Osteocyte (in vitro differentiated cells): ENCODE measurements around the gene ARID3A. TPM values are rescaled to one million over a fixed set of nuclear protein-coding genes. Genes with fewer than 3 reads are reported as not detected.

ENCODE experiments used
- DNase-seq: peaks from one replicate; pipeline ENCODE4 v3.0.0; 2021; ENCODE audit warnings: mixed read lengths; ENCODE audit not compliant: unreplicated experiment; ENCODE audit errors: extremely low spot score
- H3K27ac Mint-ChIP-seq: one replicate; pipeline ENCODE4 v1.8.0; 2021; ENCODE audit warnings: mild to moderate bottlenecking, mixed read lengths; ENCODE audit not compliant: unreplicated experiment
- H3K27me3 Mint-ChIP-seq: one replicate; pipeline ENCODE4 v1.8.0; 2021; ENCODE audit warnings: mixed read lengths; ENCODE audit not compliant: unreplicated experiment
- H3K36me3 Mint-ChIP-seq: one replicate; pipeline ENCODE4 v1.8.0; 2021; ENCODE audit warnings: mixed read lengths; ENCODE audit not compliant: unreplicated experiment
- H3K4me1 Mint-ChIP-seq: one replicate; pipeline ENCODE4 v1.8.0; 2021; ENCODE audit warnings: mixed read lengths; ENCODE audit not compliant: unreplicated experiment
- H3K4me3 Mint-ChIP-seq: one replicate; pipeline ENCODE4 v1.8.0; 2021; ENCODE audit warnings: mild to moderate bottlenecking, moderate library complexity, mixed read lengths; ENCODE audit not compliant: unreplicated experiment
- H3K9me3 Mint-ChIP-seq: one replicate; pipeline ENCODE4 v1.8.0; 2021; ENCODE audit warnings: mixed read lengths; ENCODE audit not compliant: unreplicated experiment
- CTCF ChIP-seq: fragments of 200-600 bp; sonication (generic); IDR thresholded peaks from 2 replicates; pipeline ENCODE4 v1.5.0; 2021; ENCODE audit warnings: antibody characterized with exemption, mild to moderate bottlenecking, moderate library complexity
- total RNA-seq: library from RNA; stranded (reverse); gene quantifications from 2 replicates; pipeline ENCODE4 v1.2.1, GENCODE V29; 2021

The ARID3A gene
- total RNA-seq, 1 donor from 2014 or later = 16.8 TPM

GRCh38 chr19:990746-991145, 64.9 kb downstream of the ARID3A start:
- Mint-ChIP-seq H3K27me3 (no peaks in the 10 kb centered on the region), H3K9me3 (no peaks in the 10 kb centered on the region), H3K4me3 (no peak overlapping the region), H3K4me1 (peaks cover 4% of the 10 kb centered on the region), H3K36me3 (peaks cover 18% of the 10 kb centered on the region), H3K27ac (no peak overlapping the region)
- TF ChIP-seq CTCF = no peak
- no peak for DNase-seq

GRCh38 chr19:991174-991931, 65.5 kb downstream of the ARID3A start:
- H3K4me3 Mint-ChIP-seq = no peak overlapping the region
- no peak for TF ChIP-seq CTCF
- no peak for DNase-seq
- H3K36me3 Mint-ChIP-seq = peaks cover 15% of the 10 kb centered on the region
- no peaks in the 10 kb centered on the region for H3K9me3 Mint-ChIP-seq
- peaks cover under 1% of the 10 kb centered on the region for H3K27me3 Mint-ChIP-seq
- no peak overlapping the region for H3K27ac Mint-ChIP-seq
- peaks cover 4% of the 10 kb centered on the region for H3K4me1 Mint-ChIP-seq

- Mint-ChIP-seq H3K27me3 (peaks cover 5% of the 10 kb centered on the region), H3K36me3 (peaks cover 11% of the 10 kb centered on the region), H3K4me3 (no peak overlapping the region), H3K27ac (no peak overlapping the region), H3K4me1 (peaks cover 4% of the 10 kb centered on the region), H3K9me3 (no peaks in the 10 kb centered on the region)
- no peak for DNase-seq
- no peak for TF ChIP-seq CTCF
Measured at GRCh38 chr19:991932-992669, 66.3 kb downstream of the ARID3A start.

GRCh38 chr19:992670-993055, 66.8 kb downstream of the ARID3A start:
- Mint-ChIP-seq H3K9me3 (no peaks in the 10 kb centered on the region), H3K36me3 (peaks cover 11% of the 10 kb centered on the region), H3K4me1 (peaks cover 4% of the 10 kb centered on the region), H3K27me3 (peaks cover 6% of the 10 kb centered on the region), H3K4me3 (no peak overlapping the region), H3K27ac (no peak overlapping the region)
- TF ChIP-seq CTCF = no peak
- no peak for DNase-seq

- H3K27me3 Mint-ChIP-seq = peaks cover 14% of the 10 kb centered on the region
- no peak for TF ChIP-seq CTCF
- no peak overlapping the region for H3K27ac Mint-ChIP-seq
- no peak for DNase-seq
- H3K4me3 Mint-ChIP-seq = no peak overlapping the region
- H3K9me3 Mint-ChIP-seq = no peaks in the 10 kb centered on the region
- H3K4me1 Mint-ChIP-seq = peaks cover 1% of the 10 kb centered on the region
- peaks cover 8% of the 10 kb centered on the region for H3K36me3 Mint-ChIP-seq
Measured at GRCh38 chr19:993361-993830, 67.6 kb downstream of the ARID3A start.
